OCI-LY3 (cell line): Measurements from ENCODE around the gene SPOCK1.
"Not testable (repeated sequence)": the region's sequence is repeated elsewhere in the genome, so short reads cannot be mapped to it uniquely, and the experiment has no call there.

Experiments
- H2AFZ ChIP-seq: fragments of 200-600, 300-600 bp; shearing (Covaris generic); 2 replicates; pipeline ENCODE4 v1.6.0; 2014; ENCODE audit warnings: antibody characterized with exemption, low read depth, low read length
- H3K27ac ChIP-seq: fragments of 200-600, 300-600 bp; sonication (generic); 2 replicates; pipeline ENCODE4 v1.5.1; 2014; ENCODE audit warnings: mild to moderate bottlenecking, low read length, moderate library complexity, mixed read lengths
- H3K27me3 ChIP-seq: fragments of 200-600, 300-600 bp; sonication (generic); 2 replicates; pipeline ENCODE4 v1.6.1; 2014; ENCODE audit warnings: low read depth, low read length, mixed read lengths
- H3K36me3 ChIP-seq: fragments of 200-600, 300-600 bp; sonication (generic); replicated peaks from 2 replicates; pipeline ENCODE3; 2014; ENCODE audit warnings: low read depth, low read length, mixed read lengths
- H3K4me1 ChIP-seq: fragments of 300-600, 200-600 bp; sonication (generic); 2 replicates; pipeline ENCODE4 v1.6.1; 2014; ENCODE audit warnings: low read length, mixed read lengths
- H3K4me2 ChIP-seq: fragments of 200-600, 300-600 bp; sonication (generic); 2 replicates; pipeline ENCODE4 v1.6.1; 2014; ENCODE audit warnings: low read length, mixed read lengths
- H3K4me3 ChIP-seq: fragments of 300-600, 200-600 bp; sonication (generic); 2 replicates; pipeline ENCODE4 v1.5.1; 2014; ENCODE audit warnings: antibody characterized with exemption, mild to moderate bottlenecking, low read length, moderate library complexity
- H3K79me2 ChIP-seq: fragments of 300-600, 200-600 bp; shearing (Covaris generic); 2 replicates; pipeline ENCODE4 v1.6.1; 2014; ENCODE audit warnings: mild to moderate bottlenecking, low read length, mixed read lengths
- H3K9ac ChIP-seq: fragments of 300-600, 200-600 bp; shearing (Covaris generic); 2 replicates; pipeline ENCODE4 v1.6.0; 2014; ENCODE audit warnings: mild to moderate bottlenecking, low read length, moderate library complexity
- H3K9me3 ChIP-seq: fragments of 200-600, 300-600 bp; shearing (Covaris generic); 2 replicates; pipeline ENCODE4 v1.6.1; 2014; ENCODE audit warnings: low read length, mixed read lengths; ENCODE audit not compliant: insufficient read depth
- H4K20me1 ChIP-seq: fragments of 200-600, 300-600 bp; sonication (generic); 2 replicates; pipeline ENCODE4 v1.6.1; 2016; ENCODE audit warnings: low read length, mixed read lengths; ENCODE audit not compliant: insufficient read depth
- EZH2phosphoT487 ChIP-seq: fragments of 200-600 bp; shearing (Covaris generic); IDR thresholded peaks from 2 replicates; pipeline ENCODE4 v1.6.1; 2018; ENCODE audit warnings: antibody characterized with exemption, mixed run types, low read depth
- TF ChIP-seq, protein P1 (sequence below): fragments of 200-600, 300-600 bp; sonication (generic); IDR thresholded peaks from 2 replicates; pipeline ENCODE4 v1.5.1; 2014; ENCODE audit warnings: antibody characterized with exemption, low read length, low read depth

The SPOCK1 gene

GRCh38 chr5:137501226-137501625 is 2.1 kb upstream of the SPOCK1 start:
- H3K36me3 ChIP-seq: no peaks in the 10 kb centered on the region
- TF ChIP-seq, protein P1, sequence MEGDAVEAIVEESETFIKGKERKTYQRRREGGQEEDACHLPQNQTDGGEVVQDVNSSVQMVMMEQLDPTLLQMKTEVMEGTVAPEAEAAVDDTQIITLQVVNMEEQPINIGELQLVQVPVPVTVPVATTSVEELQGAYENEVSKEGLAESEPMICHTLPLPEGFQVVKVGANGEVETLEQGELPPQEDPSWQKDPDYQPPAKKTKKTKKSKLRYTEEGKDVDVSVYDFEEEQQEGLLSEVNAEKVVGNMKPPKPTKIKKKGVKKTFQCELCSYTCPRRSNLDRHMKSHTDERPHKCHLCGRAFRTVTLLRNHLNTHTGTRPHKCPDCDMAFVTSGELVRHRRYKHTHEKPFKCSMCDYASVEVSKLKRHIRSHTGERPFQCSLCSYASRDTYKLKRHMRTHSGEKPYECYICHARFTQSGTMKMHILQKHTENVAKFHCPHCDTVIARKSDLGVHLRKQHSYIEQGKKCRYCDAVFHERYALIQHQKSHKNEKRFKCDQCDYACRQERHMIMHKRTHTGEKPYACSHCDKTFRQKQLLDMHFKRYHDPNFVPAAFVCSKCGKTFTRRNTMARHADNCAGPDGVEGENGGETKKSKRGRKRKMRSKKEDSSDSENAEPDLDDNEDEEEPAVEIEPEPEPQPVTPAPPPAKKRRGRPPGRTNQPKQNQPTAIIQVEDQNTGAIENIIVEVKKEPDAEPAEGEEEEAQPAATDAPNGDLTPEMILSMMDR: no peak
- TF ChIP-seq EZH2phosphoT487: no peak
- H4K20me1 ChIP-seq: no peaks in the 10 kb centered on the region
- H3K4me2 ChIP-seq: no peak overlapping the region
- no peaks in the 10 kb centered on the region for H3K27me3 ChIP-seq
- H3K9me3 ChIP-seq: no peaks in the 10 kb centered on the region
- H3K4me3 ChIP-seq: no peak overlapping the region
- no peaks in the 10 kb centered on the region for H3K79me2 ChIP-seq
- no peak overlapping the region for H2AFZ ChIP-seq
- no peak overlapping the region for H3K27ac ChIP-seq
- no peaks in the 10 kb centered on the region for H3K4me1 ChIP-seq
- no peak overlapping the region for H3K9ac ChIP-seq

DNA sequence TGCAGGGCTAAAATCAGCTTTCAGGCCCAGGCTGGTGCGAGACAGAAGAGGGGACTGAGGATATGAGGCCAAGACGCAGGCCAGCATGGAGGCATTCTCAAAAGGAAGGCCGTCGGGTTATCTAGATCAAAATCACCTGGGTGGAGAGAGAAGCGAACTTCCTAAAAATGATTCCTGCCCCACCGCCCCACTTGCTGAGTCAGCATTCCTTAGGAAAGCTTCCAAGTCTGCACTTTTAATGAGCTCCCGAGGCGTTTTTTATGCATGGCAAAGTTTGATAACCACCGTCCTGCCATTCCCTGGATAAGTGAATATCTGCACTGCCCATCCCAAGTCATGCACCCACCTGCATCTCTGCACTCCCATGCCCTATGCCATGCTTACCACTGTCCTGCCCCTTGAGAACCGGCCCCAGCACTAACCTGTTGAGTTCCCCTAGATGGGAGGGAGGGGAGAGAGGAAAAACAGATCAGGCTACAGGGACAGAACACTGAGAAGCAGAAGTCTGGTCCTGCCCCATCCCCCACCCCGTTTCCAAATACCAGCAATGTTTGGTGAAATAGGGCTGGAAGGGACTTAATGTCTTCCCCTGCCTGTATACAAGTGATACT is 1.6 kb upstream of the SPOCK1 start:
- Histone ChIP-seq H2AFZ (no peak overlapping the region), H3K4me1 (no peaks in the 10 kb centered on the region), H3K9me3 (no peaks in the 10 kb centered on the region), H3K9ac (no peak overlapping the region), H3K4me3 (no peak overlapping the region), H3K36me3 (no peaks in the 10 kb centered on the region), H3K27me3 (no peaks in the 10 kb centered on the region), H3K27ac (no peak overlapping the region), H4K20me1 (no peaks in the 10 kb centered on the region), H3K4me2 (no peak overlapping the region), H3K79me2 (no peaks in the 10 kb centered on the region)
- TF ChIP-seq, protein P1: no peak
- TF ChIP-seq EZH2phosphoT487: no peak

GRCh38 chr5:137499506-137499847 is 351 bp upstream of the SPOCK1 start:
- H2AFZ ChIP-seq, H3K27me3 ChIP-seq, H3K4me3 ChIP-seq, H4K20me1 ChIP-seq, H3K4me1 ChIP-seq, H3K79me2 ChIP-seq, H3K36me3 ChIP-seq, H3K27ac ChIP-seq, H3K9me3 ChIP-seq, H3K4me2 ChIP-seq, H3K9ac ChIP-seq: not testable (repeated sequence)

DNA sequence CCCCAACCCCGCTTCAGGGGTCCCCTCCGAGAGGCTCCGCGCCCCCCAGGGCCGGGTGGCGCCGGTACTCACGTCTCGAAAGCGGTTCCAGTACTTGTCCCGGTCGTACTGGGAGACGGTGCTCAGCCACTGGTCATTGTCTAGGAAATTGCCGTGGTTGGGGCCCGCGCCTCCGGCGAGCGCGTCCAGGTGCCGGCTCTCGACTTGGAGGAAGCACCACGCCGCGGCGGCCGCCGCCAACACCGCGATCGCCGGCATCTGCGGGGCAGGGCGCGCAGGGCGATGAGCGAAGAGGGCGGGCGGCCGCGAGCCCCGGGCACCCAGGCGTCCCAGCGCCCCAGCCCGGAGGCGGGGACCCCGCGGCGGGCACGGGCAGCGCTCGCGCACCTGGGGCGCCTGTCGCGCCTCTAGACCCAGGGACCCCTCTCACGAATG is 808 bp downstream of the SPOCK1 start:
- no peaks in the 10 kb centered on the region for H3K79me2 ChIP-seq
- TF ChIP-seq EZH2phosphoT487: no peak
- TF ChIP-seq, protein P1: no peak
- no peak overlapping the region for H3K9ac ChIP-seq
- no peaks in the 10 kb centered on the region for H3K27me3 ChIP-seq
- H3K36me3 ChIP-seq: no peaks in the 10 kb centered on the region
- no peak overlapping the region for H3K4me3 ChIP-seq
- H2AFZ ChIP-seq: no peak overlapping the region
- no peaks in the 10 kb centered on the region for H4K20me1 ChIP-seq
- no peak overlapping the region for H3K27ac ChIP-seq
- no peaks in the 10 kb centered on the region for H3K4me1 ChIP-seq
- H3K9me3 ChIP-seq: no peaks in the 10 kb centered on the region
- H3K4me2 ChIP-seq: no peak overlapping the region
